Tibial artery (tissue), 4 donors: ENCODE measurements around the gene SDK1.

Source experiments
- DNase-seq, 2 donors: peaks; one replicate each; pipeline ENCODE4 v3.0.0-alpha.2; 2019
- H3K27ac ChIP-seq, 2 donors: fragments of 200-600 bp; sonication (generic) in 1 of 2; 1 replicate in 1 of 2; 2 replicates in 1 of 2; pipeline ENCODE4 v1.5.1; 2018 to 2019; ENCODE audit warnings: mild to moderate bottlenecking in 1 of 2
- H3K27me3 ChIP-seq, 2 donors: fragments of 200-600 bp; sonication (generic) in 1 of 2; one replicate each; pipeline versions ENCODE4 v1.5.1 to v1.6.0; 2016 to 2019
- H3K36me3 ChIP-seq, 3 donors: fragments of 200-600 bp; sonication (generic) in 2 of 3; one replicate each; pipeline ENCODE4 v1.5.1; 2016 to 2019; ENCODE audit warnings: mild to moderate bottlenecking in 2 of 3
- H3K4me1 ChIP-seq, 4 donors: fragments of 200-600 bp; sonication (generic) in 2 of 4; 1 replicate in 3 of 4; 2 replicates in 1 of 4; pipeline ENCODE4 v1.5.1; 2016 to 2019
- H3K4me3 ChIP-seq, 2 donors: fragments of 200-600 bp; sonication (generic) in 1 of 2; 1 replicate in 1 of 2; 2 replicates in 1 of 2; pipeline ENCODE4 v1.5.1; 2018 to 2019; ENCODE audit warnings: mild to moderate bottlenecking in 2 of 2
- H3K9me3 ChIP-seq, 3 donors: fragments of 200-600 bp; sonication (generic) in 1 of 3; one replicate each; pipeline ENCODE4 v1.5.1; 2016 to 2019
- intact Hi-C: fragments of 100-400 bp; cut with DNase I; formaldehyde crosslinking; loops from one replicate; pipeline ENCODE4 v1.15.0; 2023; ENCODE audit warnings: low total_unique reads
- TF ChIP-seq, protein P1 (sequence below), 2 experiments: fragments of 200-600 bp in 1 of 2; fragments of 450-650 bp in 1 of 2; IDR thresholded peaks; one replicate each; pipeline ENCODE4 v1.5.1; 2017 to 2019; ENCODE audit warnings: antibody characterized with exemption in 2 of 2, mild to moderate bottlenecking in 1 of 2, moderate library complexity in 1 of 2

Gene SDK1

GRCh38 chr7:3358991-3359390 lies 57.9 kb downstream of the SDK1 start:
- DNase-seq, result no peak
- Histone ChIP-seq H3K27me3 (no peaks in the 10 kb centered on the region), H3K4me1 (peaks cover 0 to 19% (median 5%) of the 10 kb centered on the region in 4 donors), H3K36me3 (no peaks in the 10 kb centered on the region), H3K27ac (no peak overlapping the region), H3K9me3 (no peaks in the 10 kb centered on the region), H3K4me3 (no peak overlapping the region)
- intact Hi-C loops, result no loop called here
- TF ChIP-seq, protein P1, sequence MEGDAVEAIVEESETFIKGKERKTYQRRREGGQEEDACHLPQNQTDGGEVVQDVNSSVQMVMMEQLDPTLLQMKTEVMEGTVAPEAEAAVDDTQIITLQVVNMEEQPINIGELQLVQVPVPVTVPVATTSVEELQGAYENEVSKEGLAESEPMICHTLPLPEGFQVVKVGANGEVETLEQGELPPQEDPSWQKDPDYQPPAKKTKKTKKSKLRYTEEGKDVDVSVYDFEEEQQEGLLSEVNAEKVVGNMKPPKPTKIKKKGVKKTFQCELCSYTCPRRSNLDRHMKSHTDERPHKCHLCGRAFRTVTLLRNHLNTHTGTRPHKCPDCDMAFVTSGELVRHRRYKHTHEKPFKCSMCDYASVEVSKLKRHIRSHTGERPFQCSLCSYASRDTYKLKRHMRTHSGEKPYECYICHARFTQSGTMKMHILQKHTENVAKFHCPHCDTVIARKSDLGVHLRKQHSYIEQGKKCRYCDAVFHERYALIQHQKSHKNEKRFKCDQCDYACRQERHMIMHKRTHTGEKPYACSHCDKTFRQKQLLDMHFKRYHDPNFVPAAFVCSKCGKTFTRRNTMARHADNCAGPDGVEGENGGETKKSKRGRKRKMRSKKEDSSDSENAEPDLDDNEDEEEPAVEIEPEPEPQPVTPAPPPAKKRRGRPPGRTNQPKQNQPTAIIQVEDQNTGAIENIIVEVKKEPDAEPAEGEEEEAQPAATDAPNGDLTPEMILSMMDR (IDR thresholded peaks at IDR 0.05), result no peak

DNA sequence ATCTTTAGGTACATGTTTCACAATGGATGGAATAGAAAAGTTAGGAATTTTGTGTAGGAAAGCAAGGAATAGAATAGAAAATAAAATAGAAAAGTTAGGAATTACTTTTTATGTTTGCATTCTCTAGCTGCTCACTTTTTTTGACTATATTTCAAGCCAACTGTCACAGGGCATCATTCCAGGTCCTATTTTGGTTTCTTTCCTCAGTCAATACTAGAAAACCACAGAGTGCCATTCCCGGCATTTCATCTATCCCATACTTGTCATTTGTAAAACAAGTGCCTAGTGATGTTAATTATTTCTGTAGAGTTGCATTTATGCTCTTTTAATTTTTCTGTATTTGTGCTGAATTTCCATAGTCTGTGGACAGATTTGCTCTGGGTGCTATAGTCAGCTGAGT lies 66.2 kb downstream of the SDK1 start:
- TF ChIP-seq, protein P1 (IDR thresholded peaks at IDR 0.05), result no peak
- no peaks in the 10 kb centered on the region for H3K36me3 ChIP-seq
- intact Hi-C loops, result no loop called here

DNA sequence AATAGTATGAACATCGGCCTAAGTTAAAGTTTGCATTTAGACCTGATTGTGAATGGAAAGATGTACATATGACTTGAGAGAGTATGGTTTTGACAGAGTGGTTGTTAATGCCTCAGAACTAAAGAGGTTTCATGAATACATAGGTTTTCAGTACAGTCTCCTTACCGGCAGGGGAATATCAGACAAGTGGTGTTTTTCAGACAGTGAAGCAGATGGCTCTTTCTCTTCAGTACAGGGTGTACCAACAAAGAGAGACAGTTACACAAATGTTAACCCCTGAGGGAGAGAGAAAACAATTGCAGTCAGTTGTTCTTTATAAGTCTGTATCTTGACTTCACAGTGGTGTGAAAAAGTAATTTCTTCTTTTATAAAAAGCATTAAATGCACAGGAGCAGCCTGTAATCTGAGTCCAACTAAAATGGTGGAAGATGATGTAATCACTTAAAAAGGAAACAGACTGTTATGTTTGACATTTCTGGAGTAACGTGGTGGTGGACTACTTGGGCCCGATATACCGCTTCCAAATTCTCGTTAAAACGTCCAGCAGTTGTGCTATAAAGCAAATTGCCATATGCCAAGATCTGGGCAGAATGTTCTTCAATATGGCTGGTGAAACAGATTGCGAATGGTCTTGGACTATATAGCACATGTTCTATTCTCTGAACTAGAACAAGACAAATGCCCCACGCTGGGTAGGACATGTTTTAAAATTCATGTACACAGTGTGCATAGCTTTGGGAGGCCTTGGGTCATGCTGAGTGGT lies 69.2 kb downstream of the SDK1 start:
- H3K9me3 ChIP-seq, result no peaks in the 10 kb centered on the region
- H3K27ac ChIP-seq, result peak overlapping the region; percentile 1 to 51
- H3K27me3 ChIP-seq, result no peaks in the 10 kb centered on the region
- intact Hi-C loops, result no loop called here
- no peak for DNase-seq
- H3K36me3 ChIP-seq, result no peaks in the 10 kb centered on the region
- peaks cover 0 to 58% (median 6%) of the 10 kb centered on the region in 4 donors for H3K4me1 ChIP-seq
- H3K4me3 ChIP-seq, result no peak overlapping the region
- TF ChIP-seq, protein P1 (IDR thresholded peaks at IDR 0.05), result no peak

More for the DNA sequence above, 66.2 kb downstream of the SDK1 start:
- H3K27me3 ChIP-seq, result no peaks in the 10 kb centered on the region
- DNase-seq, result no peak
- peaks cover 0 to 64% (median 6%) of the 10 kb centered on the region in 4 donors for H3K4me1 ChIP-seq
- H3K27ac ChIP-seq, result peak overlapping the region in 1 of 2 donors; percentile 19
- no peak overlapping the region for H3K4me3 ChIP-seq
- peaks cover 0 to 6% (median 0%) of the 10 kb centered on the region in 3 donors for H3K9me3 ChIP-seq

- no peaks in the 10 kb centered on the region for H3K9me3 ChIP-seq
- no peak overlapping the region for H3K4me3 ChIP-seq
- H3K4me1 ChIP-seq, result peaks cover 0 to 58% (median 6%) of the 10 kb centered on the region in 4 donors
- no peaks in the 10 kb centered on the region for H3K27me3 ChIP-seq
- TF ChIP-seq, protein P1 (IDR thresholded peaks at IDR 0.05), result no peak
- DNase-seq, result no peak
- intact Hi-C loops, result no loop called here
- H3K36me3 ChIP-seq, result no peaks in the 10 kb centered on the region
- H3K27ac ChIP-seq, result no peak overlapping the region
Measured at GRCh38 chr7:3370921-3371320, 69.9 kb downstream of the SDK1 start.

DNA sequence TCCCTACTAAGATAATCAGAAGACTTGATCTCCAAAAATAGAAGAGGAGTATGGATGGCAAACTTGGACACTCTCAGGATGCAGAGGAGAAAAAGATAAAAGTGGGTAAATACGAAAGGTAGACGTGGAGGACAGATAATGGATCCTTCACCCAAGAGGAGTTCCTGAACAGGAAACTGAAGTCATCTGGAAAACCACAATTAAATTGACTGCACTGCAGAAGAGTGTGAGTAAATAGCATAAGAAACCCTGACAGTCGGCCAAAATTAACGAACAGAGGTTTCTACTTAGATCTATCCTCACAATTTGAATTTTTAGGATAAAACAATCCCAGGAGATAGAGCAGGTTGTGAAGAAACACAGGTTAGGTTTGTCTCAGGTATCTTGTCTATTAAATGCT lies 70.5 kb downstream of the SDK1 start:
- Histone ChIP-seq H3K4me3 (no peak overlapping the region), H3K36me3 (no peaks in the 10 kb centered on the region), H3K9me3 (no peaks in the 10 kb centered on the region), H3K27ac (no peak overlapping the region), H3K4me1 (peaks cover 0 to 57% (median 6%) of the 10 kb centered on the region in 4 donors), H3K27me3 (no peaks in the 10 kb centered on the region)
- DNase-seq, result no peak
- TF ChIP-seq, protein P1 (IDR thresholded peaks at IDR 0.05), result no peak
- intact Hi-C loops, result no loop called here
